HEK293 (cell line): Measurements from ENCODE around the gene SLC47A2.

ENCODE experiments used
- HOXA7 ChIP-seq: sonication (generic); formaldehyde crosslinking; IDR thresholded peaks from 2 replicates; pipeline ENCODE4 v1.8.1; 2022; ENCODE audit warnings: missing genetic modification reagents, borderline replicate concordance
- KLF16 ChIP-seq: fragments of 450-650 bp; formaldehyde crosslinking; IDR thresholded peaks from 2 replicates; pipeline ENCODE4 v1.5.1; 2017; ENCODE audit warnings: missing biosample characterization, missing genetic modification characterization
- ZBTB7A ChIP-seq: fragments of 450-650 bp; formaldehyde crosslinking; IDR thresholded peaks from 2 replicates; pipeline ENCODE4 v1.5.1; 2016; ENCODE audit warnings: low read depth, missing biosample characterization, missing genetic modification characterization
- ZNF16 ChIP-seq: fragments of 450-650 bp; formaldehyde crosslinking; IDR thresholded peaks from 2 replicates; pipeline ENCODE4 v1.5.1; 2016; ENCODE audit warnings: low read depth, missing biosample characterization, missing genetic modification characterization
- ZNF677 ChIP-seq: fragments of 450-650 bp; IDR thresholded peaks from 2 replicates; pipeline ENCODE4 v1.5.0; 2018; ENCODE audit warnings: missing biosample characterization, mild to moderate bottlenecking, missing genetic modification characterization, moderate library complexity
- ZNF76 ChIP-seq: fragments of 450-650 bp; formaldehyde crosslinking; IDR thresholded peaks from 2 replicates; pipeline ENCODE4; 2016; ENCODE audit warnings: low read depth, missing biosample characterization, missing genetic modification characterization, borderline replicate concordance
- TF ChIP-seq, protein P1 (sequence below): fragments of 450-650 bp; formaldehyde crosslinking; IDR thresholded peaks from 2 replicates; pipeline ENCODE4 v1.5.1; 2016; ENCODE audit warnings: missing biosample characterization, missing genetic modification characterization
- TF ChIP-seq, protein P2 (sequence below): fragments of 450-650 bp; formaldehyde crosslinking; IDR thresholded peaks from 2 replicates; pipeline ENCODE4 v1.5.1; 2016; ENCODE audit warnings: missing biosample characterization, missing genetic modification characterization
- TF ChIP-seq, protein P3 (sequence below): fragments of 450-650 bp; formaldehyde crosslinking; IDR thresholded peaks from 2 replicates; pipeline ENCODE4 v1.5.1; 2016; ENCODE audit warnings: missing biosample characterization, missing genetic modification characterization

DNA sequence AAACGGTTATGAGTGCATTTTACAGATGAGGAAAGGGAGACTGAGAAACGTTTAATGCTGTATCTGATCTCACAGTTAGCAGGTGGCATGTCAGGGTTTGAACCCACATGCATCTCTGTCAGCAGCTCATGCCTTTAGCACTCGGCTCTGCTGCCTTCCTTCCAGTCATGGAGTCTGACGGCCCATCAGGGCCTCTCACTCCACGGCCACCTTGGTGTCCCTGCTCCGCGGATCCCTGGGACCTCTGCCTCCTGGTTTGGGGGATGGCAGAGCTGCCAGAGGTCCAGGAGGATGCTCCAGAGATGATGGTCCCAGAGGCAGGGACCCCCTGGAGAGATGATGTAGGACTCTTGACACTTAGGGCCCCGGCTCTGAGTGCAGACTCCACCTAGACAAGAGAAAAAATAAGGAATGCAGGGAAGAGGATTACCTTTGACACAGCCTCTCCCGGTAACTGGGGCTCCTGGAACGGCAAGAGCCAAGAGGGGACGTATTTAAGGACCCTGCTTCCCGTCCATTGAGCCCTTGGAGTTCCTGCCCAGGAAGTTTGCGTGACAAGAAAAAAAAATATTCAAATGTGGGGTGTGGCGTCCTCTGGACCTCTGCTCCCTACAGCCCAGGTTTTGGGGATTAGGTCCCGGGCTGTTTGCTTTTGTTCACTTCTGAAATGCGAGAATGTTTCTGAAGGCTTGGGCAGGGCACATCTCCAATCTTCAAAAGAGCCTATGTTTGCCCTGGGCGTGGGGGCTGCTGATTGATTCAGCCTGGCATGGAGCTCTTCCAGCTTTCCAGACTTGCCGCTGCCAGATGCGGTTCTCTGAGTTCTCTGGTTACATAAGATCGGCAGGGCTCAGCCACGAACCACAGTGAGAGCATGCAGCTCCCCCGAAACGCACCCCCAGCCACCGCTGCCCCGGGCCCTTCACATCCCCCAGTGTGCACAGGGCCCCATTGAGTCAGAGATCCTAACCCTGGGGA is 31.7 kb upstream of the SLC47A2 start, which contains the start of gene ALDH3A1:
- TF ChIP-seq, protein P1, sequence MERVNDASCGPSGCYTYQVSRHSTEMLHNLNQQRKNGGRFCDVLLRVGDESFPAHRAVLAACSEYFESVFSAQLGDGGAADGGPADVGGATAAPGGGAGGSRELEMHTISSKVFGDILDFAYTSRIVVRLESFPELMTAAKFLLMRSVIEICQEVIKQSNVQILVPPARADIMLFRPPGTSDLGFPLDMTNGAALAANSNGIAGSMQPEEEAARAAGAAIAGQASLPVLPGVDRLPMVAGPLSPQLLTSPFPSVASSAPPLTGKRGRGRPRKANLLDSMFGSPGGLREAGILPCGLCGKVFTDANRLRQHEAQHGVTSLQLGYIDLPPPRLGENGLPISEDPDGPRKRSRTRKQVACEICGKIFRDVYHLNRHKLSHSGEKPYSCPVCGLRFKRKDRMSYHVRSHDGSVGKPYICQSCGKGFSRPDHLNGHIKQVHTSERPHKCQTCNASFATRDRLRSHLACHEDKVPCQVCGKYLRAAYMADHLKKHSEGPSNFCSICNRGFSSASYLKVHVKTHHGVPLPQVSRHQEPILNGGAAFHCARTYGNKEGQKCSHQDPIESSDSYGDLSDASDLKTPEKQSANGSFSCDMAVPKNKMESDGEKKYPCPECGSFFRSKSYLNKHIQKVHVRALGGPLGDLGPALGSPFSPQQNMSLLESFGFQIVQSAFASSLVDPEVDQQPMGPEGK (tag by site-specific recombination) = no peak
- TF ChIP-seq ZNF16 (tag by site-specific recombination) (no peak), KLF16 (tag by site-specific recombination) (no peak), ZNF76 (tag by site-specific recombination) (no peak), HOXA7 (CRISPR knock-in tag) (no peak), ZNF677 (no peak), ZBTB7A (no peak)
- TF ChIP-seq, protein P2, sequence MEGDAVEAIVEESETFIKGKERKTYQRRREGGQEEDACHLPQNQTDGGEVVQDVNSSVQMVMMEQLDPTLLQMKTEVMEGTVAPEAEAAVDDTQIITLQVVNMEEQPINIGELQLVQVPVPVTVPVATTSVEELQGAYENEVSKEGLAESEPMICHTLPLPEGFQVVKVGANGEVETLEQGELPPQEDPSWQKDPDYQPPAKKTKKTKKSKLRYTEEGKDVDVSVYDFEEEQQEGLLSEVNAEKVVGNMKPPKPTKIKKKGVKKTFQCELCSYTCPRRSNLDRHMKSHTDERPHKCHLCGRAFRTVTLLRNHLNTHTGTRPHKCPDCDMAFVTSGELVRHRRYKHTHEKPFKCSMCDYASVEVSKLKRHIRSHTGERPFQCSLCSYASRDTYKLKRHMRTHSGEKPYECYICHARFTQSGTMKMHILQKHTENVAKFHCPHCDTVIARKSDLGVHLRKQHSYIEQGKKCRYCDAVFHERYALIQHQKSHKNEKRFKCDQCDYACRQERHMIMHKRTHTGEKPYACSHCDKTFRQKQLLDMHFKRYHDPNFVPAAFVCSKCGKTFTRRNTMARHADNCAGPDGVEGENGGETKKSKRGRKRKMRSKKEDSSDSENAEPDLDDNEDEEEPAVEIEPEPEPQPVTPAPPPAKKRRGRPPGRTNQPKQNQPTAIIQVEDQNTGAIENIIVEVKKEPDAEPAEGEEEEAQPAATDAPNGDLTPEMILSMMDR (tag by site-specific recombination) = no peak
- TF ChIP-seq, protein P3, sequence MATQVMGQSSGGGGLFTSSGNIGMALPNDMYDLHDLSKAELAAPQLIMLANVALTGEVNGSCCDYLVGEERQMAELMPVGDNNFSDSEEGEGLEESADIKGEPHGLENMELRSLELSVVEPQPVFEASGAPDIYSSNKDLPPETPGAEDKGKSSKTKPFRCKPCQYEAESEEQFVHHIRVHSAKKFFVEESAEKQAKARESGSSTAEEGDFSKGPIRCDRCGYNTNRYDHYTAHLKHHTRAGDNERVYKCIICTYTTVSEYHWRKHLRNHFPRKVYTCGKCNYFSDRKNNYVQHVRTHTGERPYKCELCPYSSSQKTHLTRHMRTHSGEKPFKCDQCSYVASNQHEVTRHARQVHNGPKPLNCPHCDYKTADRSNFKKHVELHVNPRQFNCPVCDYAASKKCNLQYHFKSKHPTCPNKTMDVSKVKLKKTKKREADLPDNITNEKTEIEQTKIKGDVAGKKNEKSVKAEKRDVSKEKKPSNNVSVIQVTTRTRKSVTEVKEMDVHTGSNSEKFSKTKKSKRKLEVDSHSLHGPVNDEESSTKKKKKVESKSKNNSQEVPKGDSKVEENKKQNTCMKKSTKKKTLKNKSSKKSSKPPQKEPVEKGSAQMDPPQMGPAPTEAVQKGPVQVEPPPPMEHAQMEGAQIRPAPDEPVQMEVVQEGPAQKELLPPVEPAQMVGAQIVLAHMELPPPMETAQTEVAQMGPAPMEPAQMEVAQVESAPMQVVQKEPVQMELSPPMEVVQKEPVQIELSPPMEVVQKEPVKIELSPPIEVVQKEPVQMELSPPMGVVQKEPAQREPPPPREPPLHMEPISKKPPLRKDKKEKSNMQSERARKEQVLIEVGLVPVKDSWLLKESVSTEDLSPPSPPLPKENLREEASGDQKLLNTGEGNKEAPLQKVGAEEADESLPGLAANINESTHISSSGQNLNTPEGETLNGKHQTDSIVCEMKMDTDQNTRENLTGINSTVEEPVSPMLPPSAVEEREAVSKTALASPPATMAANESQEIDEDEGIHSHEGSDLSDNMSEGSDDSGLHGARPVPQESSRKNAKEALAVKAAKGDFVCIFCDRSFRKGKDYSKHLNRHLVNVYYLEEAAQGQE (tag by site-specific recombination) = no peak
